Stimulated activated CD4-positive, alpha-beta T cell treated with anti-CD3 and anti-CD28 coated beads, Interleukin-4, amount 100 ng/mL, for 48 hours (primary cell): ENCODE results near the gene SLC23A2.

ENCODE experiments used
- DNase-seq, 2 donors: peaks; one replicate each; pipeline ENCODE4 v3.0.0-alpha.2; 2020; ENCODE audit warnings: low read depth in 2 of 2

SLC23A2 gene

GRCh38 chr20:4966826-4967751, 34.2 kb downstream of the SLC23A2 start:
- DNase-seq, result no peak

- no peak for DNase-seq
Measured at GRCh38 chr20:4962241-4962855, 39.0 kb downstream of the SLC23A2 start.

GRCh38 chr20:4961746-4962145, 39.6 kb downstream of the SLC23A2 start:
- DNase-seq, result no peak

- DNase-seq, result no peak
Measured at GRCh38 chr20:4959592-4959991, 41.7 kb downstream of the SLC23A2 start.

GRCh38 chr20:4957939-4958362, 43.4 kb downstream of the SLC23A2 start:
- no peak for DNase-seq

GRCh38 chr20:4957187-4957586, 44.1 kb downstream of the SLC23A2 start:
- no peak for DNase-seq

GRCh38 chr20:4956200-4956810, 45.0 kb downstream of the SLC23A2 start:
- no peak for DNase-seq

GRCh38 chr20:4953881-4954280, 47.4 kb downstream of the SLC23A2 start:
- no peak for DNase-seq

GRCh38 chr20:4952229-4952628, 49.1 kb downstream of the SLC23A2 start:
- no peak for DNase-seq

GRCh38 chr20:4951299-4951698, 50.0 kb downstream of the SLC23A2 start:
- no peak for DNase-seq

- no peak for DNase-seq
Measured at GRCh38 chr20:4950841-4951240, 50.5 kb downstream of the SLC23A2 start.

GRCh38 chr20:4950437-4950836, 50.9 kb downstream of the SLC23A2 start:
- no peak for DNase-seq

GRCh38 chr20:4949833-4950178, 51.5 kb downstream of the SLC23A2 start:
- DNase-seq, result no peak

GRCh38 chr20:4947817-4948559, 53.3 kb downstream of the SLC23A2 start:
- DNase-seq, result no peak

GRCh38 chr20:4946986-4947385, 54.3 kb downstream of the SLC23A2 start:
- no peak for DNase-seq

GRCh38 chr20:4946585-4946984, 54.7 kb downstream of the SLC23A2 start:
- DNase-seq, result no peak

- DNase-seq, result no peak
Measured at GRCh38 chr20:4944518-4945313, 56.6 kb downstream of the SLC23A2 start.

GRCh38 chr20:4942331-4942730, 59.0 kb downstream of the SLC23A2 start:
- DNase-seq, result no peak

GRCh38 chr20:4937407-4938319, 63.6 kb downstream of the SLC23A2 start:
- no peak for DNase-seq

GRCh38 chr20:4936851-4937406, 64.4 kb downstream of the SLC23A2 start:
- DNase-seq, result no peak
